K562 (cell line): ENCODE data around the gene PTGR2. TPM values are rescaled to one million over a fixed set of nuclear protein-coding genes. Genes with fewer than 3 reads are reported as not detected.
A peak's percentile ranks its signal among the peaks of the same experiment; 100 is the strongest.

ENCODE experiments used
- ARID2 ChIP-seq: fragments of 450-650 bp; IDR thresholded peaks from 2 replicates; pipeline ENCODE4 v1.6.1; 2017; ENCODE audit warnings: antibody characterized with exemption, mild to moderate bottlenecking
- CREM ChIP-seq: IDR thresholded peaks from 2 replicates; pipeline ENCODE4 v1.6.1; 2014; ENCODE audit warnings: antibody characterized with exemption, low read depth
- FOXK1 ChIP-seq: sonication (generic); formaldehyde crosslinking; IDR thresholded peaks from 2 replicates; pipeline ENCODE4 v1.8.0; 2022; ENCODE audit warnings: missing genetic modification reagents, mild to moderate bottlenecking, borderline replicate concordance
- PRDM10 ChIP-seq: fragments of 450-650 bp; IDR thresholded peaks from 2 replicates; pipeline ENCODE4 v1.6.1; 2018; ENCODE audit not compliant: partially characterized antibody
- PYGO2 ChIP-seq: fragments of 450-650 bp; IDR thresholded peaks from 2 replicates; pipeline ENCODE4 v1.6.1; 2016; ENCODE audit warnings: mild to moderate bottlenecking, missing genetic modification characterization, moderate library complexity, missing compliant biosample characterization
- RFX5 ChIP-seq: IDR thresholded peaks from 2 replicates; pipeline ENCODE4 v1.6.1; 2011; ENCODE audit warnings: low read depth, mild to moderate bottlenecking, improper control_type of control experiment, low read length
- ZBTB11 ChIP-seq, 3 experiments: fragments of 200-800 bp in 1 of 3; fragments of 250-450 bp in 1 of 3; fragments of 450-650 bp in 1 of 3; sonication (Bioruptor Pico) in 1 of 3; sonication (Bioruptor generic) in 1 of 3; formaldehyde crosslinking in 1 of 3; IDR thresholded peaks; 2 replicates each; pipeline versions ENCODE4 v1.6.1 to v1.8.0; 2016 to 2022; ENCODE audit warnings: mild to moderate bottlenecking in 2 of 3, missing genetic modification characterization in 2 of 3, missing compliant biosample characterization in 1 of 3, moderate library complexity in 1 of 3
- ZBTB7A ChIP-seq: IDR thresholded peaks from 2 replicates; pipeline ENCODE4 v1.6.1; 2011; ENCODE audit warnings: low read depth, mild to moderate bottlenecking, low read length, moderate library complexity, borderline replicate concordance; ENCODE audit not compliant: control insufficient read depth
- ZNF668 ChIP-seq: fragments of 250-450 bp; sonication (Bioruptor Pico); IDR thresholded peaks from 2 replicates; pipeline ENCODE4 v1.8.0; 2022; ENCODE audit warnings: mild to moderate bottlenecking, inconsistent platforms
- polyA plus RNA-seq, 8 experiments: library from polyadenylated mRNA; depleted of rRNA in 4 of 8; stranded (reverse) in 5 of 8; unstranded in 3 of 8; fragments of >200 nt; fragmentation: Nextera tagmentation in 2 of 8; fragmentation: Illumina TruSeq in 1 of 8; extraction: Ambion mirVana in 2 of 8; extraction: Trizol in 1 of 8; gene quantifications; 2 replicates each; pipeline versions ENCODE4 v1.2.1 to v1.2.3, GENCODE V29; 2011 to 2014; ENCODE audit warnings: inconsistent platforms in 1 of 8, missing spikeins in 1 of 8
- total RNA-seq, 7 experiments: library from RNA; depleted of rRNA in 6 of 7; stranded (reverse); fragments of >200 nt in 6 of 7; fragmentation: Illumina TruSeq in 2 of 7; extraction: Trizol in 2 of 7; gene quantifications; 2 replicates each; pipeline versions ENCODE4 v1.2.1 to v1.2.3, GENCODE V29; 2011 to 2021; ENCODE audit warnings: low replicate concordance in 1 of 7
- TF ChIP-seq, protein P1 (sequence below): fragments of 150-350 bp; IDR thresholded peaks from 2 replicates; pipeline ENCODE4 v1.6.1; 2014; ENCODE audit warnings: low read depth, mild to moderate bottlenecking, low read length, borderline replicate concordance
- TF ChIP-seq, protein P2 (sequence below): fragments of 250-450 bp; sonication (Bioruptor Pico); IDR thresholded peaks from 2 replicates; pipeline ENCODE4 v1.6.1; 2021; ENCODE audit warnings: mild to moderate bottlenecking
- TF ChIP-seq, protein P3 (sequence below), 3 experiments: IDR thresholded peaks in 2 of 3; conservative IDR thresholded peaks in 1 of 3; 2 replicates each; pipeline ENCODE4 v1.5.1; 2011 to 2012; ENCODE audit warnings: low read length in 3 of 3, mild to moderate bottlenecking in 3 of 3, control low read depth in 2 of 3, improper control_type of control experiment in 1 of 3, inconsistent platforms in 1 of 3, low read depth in 1 of 3, mixed read lengths in 1 of 3, moderate library complexity in 1 of 3; ENCODE audit not compliant: insufficient read depth in 2 of 3

The PTGR2 gene
- total and polyA plus RNA-seq, 9 of the 15 experiments (the other 6 are each of a cell fraction or from before 2014, with no cell fraction given), result 7.4 to 23.0 (median 13.0) TPM

DNA sequence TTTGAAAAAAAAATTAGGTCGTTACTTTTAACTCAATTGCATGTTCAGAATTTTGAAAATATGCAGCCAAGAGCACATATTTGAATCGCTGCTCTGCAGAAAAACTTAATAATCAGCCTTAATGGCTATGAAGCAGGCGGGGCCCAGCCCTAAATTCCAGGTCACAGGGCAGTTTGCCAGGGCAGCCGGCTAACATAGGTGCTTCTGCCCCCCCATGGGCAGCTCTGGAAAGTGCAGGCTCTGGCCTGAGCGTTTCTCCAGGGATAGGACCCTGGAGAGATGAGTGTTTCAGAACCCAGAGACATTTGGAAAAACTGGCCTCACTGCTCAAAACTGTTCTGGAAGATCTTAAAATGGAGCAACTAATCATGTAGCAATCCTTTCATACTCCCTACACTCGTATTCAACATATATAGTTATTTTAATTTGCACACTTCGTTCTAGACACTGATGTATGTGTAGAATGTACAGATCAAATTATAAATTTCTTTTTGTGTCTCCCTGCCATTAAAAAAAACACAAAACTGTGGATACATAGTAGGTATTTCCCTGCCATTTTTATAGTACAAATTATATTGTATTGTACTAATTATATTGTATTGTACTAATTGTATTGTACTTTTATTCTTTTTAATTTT, 26.0 kb upstream of the PTGR2 start (continued):
- TF ChIP-seq, protein P1, sequence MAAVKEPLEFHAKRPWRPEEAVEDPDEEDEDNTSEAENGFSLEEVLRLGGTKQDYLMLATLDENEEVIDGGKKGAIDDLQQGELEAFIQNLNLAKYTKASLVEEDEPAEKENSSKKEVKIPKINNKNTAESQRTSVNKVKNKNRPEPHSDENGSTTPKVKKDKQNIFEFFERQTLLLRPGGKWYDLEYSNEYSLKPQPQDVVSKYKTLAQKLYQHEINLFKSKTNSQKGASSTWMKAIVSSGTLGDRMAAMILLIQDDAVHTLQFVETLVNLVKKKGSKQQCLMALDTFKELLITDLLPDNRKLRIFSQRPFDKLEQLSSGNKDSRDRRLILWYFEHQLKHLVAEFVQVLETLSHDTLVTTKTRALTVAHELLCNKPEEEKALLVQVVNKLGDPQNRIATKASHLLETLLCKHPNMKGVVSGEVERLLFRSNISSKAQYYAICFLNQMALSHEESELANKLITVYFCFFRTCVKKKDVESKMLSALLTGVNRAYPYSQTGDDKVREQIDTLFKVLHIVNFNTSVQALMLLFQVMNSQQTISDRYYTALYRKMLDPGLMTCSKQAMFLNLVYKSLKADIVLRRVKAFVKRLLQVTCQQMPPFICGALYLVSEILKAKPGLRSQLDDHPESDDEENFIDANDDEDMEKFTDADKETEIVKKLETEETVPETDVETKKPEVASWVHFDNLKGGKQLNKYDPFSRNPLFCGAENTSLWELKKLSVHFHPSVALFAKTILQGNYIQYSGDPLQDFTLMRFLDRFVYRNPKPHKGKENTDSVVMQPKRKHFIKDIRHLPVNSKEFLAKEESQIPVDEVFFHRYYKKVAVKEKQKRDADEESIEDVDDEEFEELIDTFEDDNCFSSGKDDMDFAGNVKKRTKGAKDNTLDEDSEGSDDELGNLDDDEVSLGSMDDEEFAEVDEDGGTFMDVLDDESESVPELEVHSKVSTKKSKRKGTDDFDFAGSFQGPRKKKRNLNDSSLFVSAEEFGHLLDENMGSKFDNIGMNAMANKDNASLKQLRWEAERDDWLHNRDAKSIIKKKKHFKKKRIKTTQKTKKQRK, result no peak
- TF ChIP-seq RFX5 (no peak), ZBTB7A (no peak), CREM (no peak), ZNF668 (no peak), ZBTB11 (CRISPR knock-in tag; IDR thresholded peaks at IDR 0.05) (no peak), FOXK1 (CRISPR knock-in tag) (no peak), PYGO2 (tag) (no peak), PRDM10 (no peak), ARID2 (peak; percentile 65; the same call in 1 of the 2 replicates)
- TF ChIP-seq, protein P2, sequence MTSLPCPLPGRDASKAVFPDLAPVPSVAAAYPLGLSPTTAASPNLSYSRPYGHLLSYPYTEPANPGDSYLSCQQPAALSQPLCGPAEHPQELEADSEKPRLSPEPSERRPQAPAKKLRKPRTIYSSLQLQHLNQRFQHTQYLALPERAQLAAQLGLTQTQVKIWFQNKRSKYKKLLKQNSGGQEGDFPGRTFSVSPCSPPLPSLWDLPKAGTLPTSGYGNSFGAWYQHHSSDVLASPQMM, result no peak
- TF ChIP-seq, protein P3, sequence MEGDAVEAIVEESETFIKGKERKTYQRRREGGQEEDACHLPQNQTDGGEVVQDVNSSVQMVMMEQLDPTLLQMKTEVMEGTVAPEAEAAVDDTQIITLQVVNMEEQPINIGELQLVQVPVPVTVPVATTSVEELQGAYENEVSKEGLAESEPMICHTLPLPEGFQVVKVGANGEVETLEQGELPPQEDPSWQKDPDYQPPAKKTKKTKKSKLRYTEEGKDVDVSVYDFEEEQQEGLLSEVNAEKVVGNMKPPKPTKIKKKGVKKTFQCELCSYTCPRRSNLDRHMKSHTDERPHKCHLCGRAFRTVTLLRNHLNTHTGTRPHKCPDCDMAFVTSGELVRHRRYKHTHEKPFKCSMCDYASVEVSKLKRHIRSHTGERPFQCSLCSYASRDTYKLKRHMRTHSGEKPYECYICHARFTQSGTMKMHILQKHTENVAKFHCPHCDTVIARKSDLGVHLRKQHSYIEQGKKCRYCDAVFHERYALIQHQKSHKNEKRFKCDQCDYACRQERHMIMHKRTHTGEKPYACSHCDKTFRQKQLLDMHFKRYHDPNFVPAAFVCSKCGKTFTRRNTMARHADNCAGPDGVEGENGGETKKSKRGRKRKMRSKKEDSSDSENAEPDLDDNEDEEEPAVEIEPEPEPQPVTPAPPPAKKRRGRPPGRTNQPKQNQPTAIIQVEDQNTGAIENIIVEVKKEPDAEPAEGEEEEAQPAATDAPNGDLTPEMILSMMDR (IDR thresholded peaks at IDR 0.05 in 2 of 3, conservative IDR thresholded peaks at IDR 0.05 in 1 of 3; ENCODE audit: insufficient read depth in 2 of 3, low read depth in 1 of 3, low read length in 3 of 3), result peak; percentile 82 to 87 (median 87)
- TF ChIP-seq, all 486 proteins: peak for 27
